Limb (tissue), 2 donors: ENCODE results near the gene PXYLP1.

Experiments
- DNase-seq, 2 donors: peaks; one replicate each; pipeline ENCODE4 v3.0.0-alpha.2; 2016; ENCODE audit errors: extremely low spot score in 2 of 2

PXYLP1 gene

GRCh38 chr3:141249041-141249440, 17.4 kb downstream of the PXYLP1 start:
- peak in 1 of 2 donors; percentile 2 for DNase-seq

GRCh38 chr3:141250342-141250741, 18.7 kb downstream of the PXYLP1 start:
- peak in 1 of 2 donors; percentile 12 for DNase-seq

GRCh38 chr3:141250828-141251227, 19.2 kb downstream of the PXYLP1 start:
- no peak for DNase-seq

- DNase-seq: no peak
Observed at GRCh38 chr3:141253326-141253725, 21.7 kb downstream of the PXYLP1 start.

- DNase-seq: peak in 1 of 2 donors; percentile 1
Observed at GRCh38 chr3:141253811-141254210, 22.2 kb downstream of the PXYLP1 start.

- peak in 1 of 2 donors; percentile 27 for DNase-seq
Observed at GRCh38 chr3:141255137-141255845, 23.7 kb downstream of the PXYLP1 start.

- no peak for DNase-seq
Observed at GRCh38 chr3:141255846-141256261, 24.2 kb downstream of the PXYLP1 start.

- DNase-seq: no peak
Observed at GRCh38 chr3:141256820-141257219, 25.2 kb downstream of the PXYLP1 start.

GRCh38 chr3:141257961-141258360, 26.3 kb downstream of the PXYLP1 start:
- no peak for DNase-seq

GRCh38 chr3:141258973-141259372, 27.3 kb downstream of the PXYLP1 start:
- DNase-seq: peak in 1 of 2 donors; percentile 3

GRCh38 chr3:141259821-141260629, 28.4 kb downstream of the PXYLP1 start:
- peak in 1 of 2 donors; percentile 15 for DNase-seq

GRCh38 chr3:141260630-141260927, 29.0 kb downstream of the PXYLP1 start:
- no peak for DNase-seq

GRCh38 chr3:141261472-141262307, 30.1 kb downstream of the PXYLP1 start:
- DNase-seq: peak in 1 of 2 donors; percentile 9

- peak in 1 of 2 donors; percentile 3 for DNase-seq
Observed at GRCh38 chr3:141262308-141262705, 30.7 kb downstream of the PXYLP1 start.

- peak in 1 of 2 donors; percentile 18 for DNase-seq
Observed at GRCh38 chr3:141266186-141266585, 34.6 kb downstream of the PXYLP1 start.

- DNase-seq: peak in 1 of 2 donors; percentile 11
Observed at GRCh38 chr3:141266797-141267555, 35.4 kb downstream of the PXYLP1 start.

- DNase-seq: peak in 1 of 2 donors; percentile 0
Observed at GRCh38 chr3:141267629-141268028, 36.0 kb downstream of the PXYLP1 start.

- DNase-seq: peak in 1 of 2 donors; percentile 28
Observed at GRCh38 chr3:141268306-141268705, 36.7 kb downstream of the PXYLP1 start.

- peak in 1 of 2 donors; percentile 12 for DNase-seq
Observed at GRCh38 chr3:141268791-141269190, 37.2 kb downstream of the PXYLP1 start.

- no peak for DNase-seq
Observed at GRCh38 chr3:141269961-141270360, 38.3 kb downstream of the PXYLP1 start.
